PC-3 (cell line): Measurements from ENCODE around the gene RBM10. TPM values are rescaled to one million over a fixed set of nuclear protein-coding genes. Genes with fewer than 3 reads are reported as not detected.

ENCODE experiments used
- ATAC-seq: fragments of 200-7000 bp; cut with Tn5 transposase; 2 replicates; pipeline ENCODE4 v1.9.1; 2020; ENCODE audit warnings: mild to moderate bottlenecking, moderate library complexity
- BruUV-seq: library from RNA; stranded (reverse); fragments of 400-500 nt; replicated peaks from 2 replicates; lab custom pipeline; 2021; lab: Mats Ljungman, UMichigan
- CTCF ChIA-PET: fragments of 300-600 bp; sonication (Branson Sonifier 250); formaldehyde crosslinking; loops from one replicate; lab custom pipeline; 2022; ENCODE audit warnings: antibody characterized with exemption; lab: Charles Lee
- POLR2A ChIA-PET: fragments of 300-600 bp; sonication (Branson Sonifier 250); formaldehyde crosslinking; loops from one replicate; lab custom pipeline; 2022; ENCODE audit warnings: antibody characterized with exemption; ENCODE audit not compliant: unreplicated experiment; lab: Charles Lee
- DNase-seq: peaks from one replicate; pipeline ENCODE4 v3.0.0-alpha.2; 2015
- H2AFZ ChIP-seq: fragments of 300-600 bp; sonication (generic); 2 replicates; pipeline ENCODE4 v1.6.0; 2016; ENCODE audit warnings: antibody characterized with exemption, low read length
- H3F3A ChIP-seq: fragments of 300-600 bp; sonication (generic); one replicate; pipeline ENCODE4 v1.6.0; 2017; ENCODE audit warnings: antibody characterized with exemption, low read length, control low read depth, mild to moderate bottlenecking; ENCODE audit not compliant: unreplicated experiment
- H3K27ac ChIP-seq: fragments of 300-600 bp; sonication (generic); 2 replicates; pipeline ENCODE4 v1.5.1; 2016; ENCODE audit warnings: mild to moderate bottlenecking, low read length
- H3K27me3 ChIP-seq: fragments of 300-600 bp; sonication (generic); 2 replicates; pipeline ENCODE4 v1.6.1; 2016; ENCODE audit warnings: low read length, mixed read lengths
- H3K36me3 ChIP-seq: fragments of 300-600 bp; sonication (generic); 2 replicates; pipeline ENCODE4 v1.6.1; 2016; ENCODE audit warnings: low read depth, mixed run types, low read length, mixed read lengths
- H3K4me1 ChIP-seq: fragments of 300-600 bp; sonication (generic); 2 replicates; pipeline ENCODE4 v1.5.1; 2016; ENCODE audit warnings: low read length; ENCODE audit not compliant: insufficient read depth
- H3K4me2 ChIP-seq: fragments of 300-600 bp; sonication (generic); 2 replicates; pipeline ENCODE4 v1.6.0; 2016; ENCODE audit warnings: low read length
- H3K4me3 ChIP-seq: fragments of 300-600 bp; sonication (generic); 2 replicates; pipeline ENCODE4 v1.5.1; 2016; ENCODE audit warnings: mild to moderate bottlenecking, low read length, mixed read lengths
- H3K79me2 ChIP-seq: fragments of 300-600 bp; sonication (generic); 2 replicates; pipeline ENCODE4 v1.6.1; 2017; ENCODE audit warnings: low read length, mixed read lengths
- H3K9ac ChIP-seq: fragments of 300-600 bp; sonication (generic); 2 replicates; pipeline ENCODE4 v1.6.0; 2016; ENCODE audit warnings: mild to moderate bottlenecking, low read length
- H3K9me2 ChIP-seq: fragments of 300-600 bp; sonication (generic); replicated peaks from 2 replicates; pipeline ENCODE4 v1.6.1; 2016; ENCODE audit warnings: mixed run types, low read length, mixed read lengths
- H3K9me3 ChIP-seq: fragments of 300-600 bp; sonication (generic); 2 replicates; pipeline ENCODE4 v1.6.1; 2016; ENCODE audit warnings: low read length, mixed read lengths
- H4K20me1 ChIP-seq: fragments of 300-600 bp; sonication (generic); 2 replicates; pipeline ENCODE4 v1.6.1; 2016; ENCODE audit warnings: low read length, mixed read lengths
- CTCF ChIP-seq: fragments of 300-600 bp; sonication (generic); conservative IDR thresholded peaks from 2 replicates; pipeline ENCODE4 v1.5.1; 2017; ENCODE audit warnings: antibody characterized with exemption, low read depth, mild to moderate bottlenecking, low read length
- EZH2 ChIP-seq: fragments of 300-600 bp; sonication (generic); IDR thresholded peaks from one replicate; pipeline ENCODE4 v1.6.1; 2017; ENCODE audit warnings: antibody characterized with exemption, mild to moderate bottlenecking, low read length; ENCODE audit not compliant: unreplicated experiment
- EZH2phosphoT487 ChIP-seq: fragments of 300-600 bp; sonication (generic); IDR thresholded peaks from 2 replicates; pipeline ENCODE4 v1.6.1; 2018; ENCODE audit warnings: mild to moderate bottlenecking, antibody characterized with exemption, low read length, borderline replicate concordance
- intact Hi-C: fragments of 100-400 bp; cut with micrococcal nuclease; formaldehyde crosslinking; loops from 2 replicates; pipeline ENCODE4 v1.9.0; 2023
- total RNA-seq: library from RNA; depleted of rRNA; stranded (reverse); fragments of >200 nt; gene quantifications from 2 replicates; pipeline ENCODE4 v1.2.3, GENCODE V29; 2014

The RBM10 gene
- total RNA-seq, 1 experiment from 2014 or later, result 71.5 TPM

DNA sequence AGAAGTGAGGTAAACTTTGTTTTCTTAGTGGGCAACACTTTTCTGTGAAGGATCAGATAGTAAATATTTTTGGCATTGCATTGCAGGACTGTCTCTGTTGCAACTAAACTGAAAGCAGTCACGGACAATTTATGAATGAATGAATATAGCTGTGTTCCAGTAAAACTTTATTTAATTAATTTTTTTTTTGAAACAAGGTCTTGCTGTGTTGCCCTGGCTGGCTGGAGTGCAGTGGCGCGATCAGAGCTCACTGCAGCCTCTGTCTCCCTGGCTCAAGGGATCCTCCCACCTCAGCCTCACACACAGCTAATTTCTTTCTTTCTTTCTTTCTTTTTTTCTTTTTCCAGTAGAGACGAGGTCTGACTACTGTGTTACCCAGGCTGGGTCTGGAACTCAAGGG, 15.8 kb downstream of the RBM10 start:
- CTCF ChIA-PET, result no interaction called here
- Histone ChIP-seq H3K27me3 (no peaks in the 10 kb centered on the region), H3F3A (no peaks in the 10 kb centered on the region), H3K4me1 (no peaks in the 10 kb centered on the region), H3K79me2 (peaks cover 78% of the 10 kb centered on the region), H2AFZ (no peak overlapping the region), H3K4me3 (no peak overlapping the region), H3K9me2 (no peaks in the 10 kb centered on the region), H3K36me3 (no peaks in the 10 kb centered on the region; the same call in 1 of the 2 replicates), H3K4me2 (no peak overlapping the region), H3K9me3 (no peaks in the 10 kb centered on the region), H3K9ac (no peak overlapping the region), H3K27ac (no peak overlapping the region), H4K20me1 (no peaks in the 10 kb centered on the region)
- BruUV-seq, result no TSS peak
- ATAC-seq, result no peak
- intact Hi-C loops, result no loop called here
- TF ChIP-seq EZH2, result no peak
- TF ChIP-seq CTCF, result no peak
- TF ChIP-seq EZH2phosphoT487, result no peak
- POLR2A ChIA-PET, result no interaction called here
- no peak for DNase-seq

DNA sequence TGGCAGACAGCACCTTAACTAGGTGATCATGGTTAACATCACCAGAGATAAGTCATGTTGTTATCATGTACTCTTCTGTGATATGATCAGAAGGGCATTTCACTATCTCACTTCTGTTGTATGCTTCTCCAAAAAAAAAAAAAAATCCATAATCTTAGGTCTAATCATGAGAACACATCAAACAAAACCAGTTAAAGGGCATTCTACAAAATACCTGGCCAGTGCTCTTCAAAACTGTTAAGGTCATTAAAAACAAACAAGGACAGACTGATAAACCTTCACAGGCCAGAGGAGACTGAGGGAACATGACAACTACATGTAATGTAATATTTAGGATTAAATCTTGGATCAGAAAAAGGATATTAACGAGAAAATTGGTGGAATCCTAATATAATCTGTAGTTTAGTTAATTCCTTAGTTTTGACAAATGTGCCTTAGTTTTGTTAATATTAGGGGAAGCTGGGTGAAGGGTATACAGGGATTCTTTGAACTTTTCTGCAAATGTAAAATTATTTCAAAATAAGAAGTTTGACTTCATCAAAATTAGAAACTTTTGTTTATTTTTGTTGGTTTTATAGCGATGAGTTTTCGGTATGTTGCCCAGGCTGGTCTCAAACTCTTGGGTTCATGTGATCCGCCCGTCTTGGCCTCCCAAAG, 18.0 kb downstream of the RBM10 start:
- ChIA-PET POLR2A (no interaction called here), CTCF (no interaction called here)
- no peak for TF ChIP-seq EZH2
- no peak for TF ChIP-seq CTCF
- no peak for TF ChIP-seq EZH2phosphoT487
- no peaks in the 10 kb centered on the region for H3K9me2 ChIP-seq
- no peak for ATAC-seq
- no TSS peak for BruUV-seq
- H3K4me2 ChIP-seq, result no peak overlapping the region
- H3K4me1 ChIP-seq, result no peaks in the 10 kb centered on the region
- H3K9me3 ChIP-seq, result no peaks in the 10 kb centered on the region
- no peak for DNase-seq
- H3K27me3 ChIP-seq, result no peaks in the 10 kb centered on the region
- H3K27ac ChIP-seq, result no peak overlapping the region
- H3F3A ChIP-seq, result no peaks in the 10 kb centered on the region
- H3K9ac ChIP-seq, result no peak overlapping the region
- no peak overlapping the region for H3K4me3 ChIP-seq
- H3K36me3 ChIP-seq, result no peaks in the 10 kb centered on the region
- peaks cover 69% of the 10 kb centered on the region for H3K79me2 ChIP-seq
- intact Hi-C loops, result no loop called here
- H2AFZ ChIP-seq, result no peak overlapping the region
- no peaks in the 10 kb centered on the region for H4K20me1 ChIP-seq

DNA sequence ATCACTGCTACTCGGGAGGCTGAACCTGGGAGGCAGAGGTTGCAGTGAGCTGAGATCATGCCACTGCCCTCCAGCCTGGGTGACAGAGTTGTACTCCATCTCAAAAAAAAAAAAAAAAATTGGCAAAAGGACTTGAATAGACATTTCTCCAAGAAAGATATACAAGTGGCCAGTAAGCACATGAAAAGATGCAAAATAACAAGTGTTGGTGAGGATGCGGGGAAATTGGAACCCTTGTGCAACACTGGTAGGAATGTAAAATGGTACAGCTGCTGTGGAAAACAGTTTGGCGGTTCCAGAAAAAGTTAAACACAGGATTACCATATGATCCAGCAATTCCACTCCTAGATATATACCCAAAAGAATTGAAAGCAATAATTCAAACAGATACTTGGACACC, 19.4 kb downstream of the RBM10 start:
- TF ChIP-seq EZH2 (no peak), EZH2phosphoT487 (no peak), CTCF (no peak)
- Histone ChIP-seq H3K27me3 (no peaks in the 10 kb centered on the region), H3K4me1 (no peaks in the 10 kb centered on the region), H3F3A (no peaks in the 10 kb centered on the region), H3K9me2 (no peaks in the 10 kb centered on the region), H3K9ac (no peak overlapping the region), H3K9me3 (no peaks in the 10 kb centered on the region), H3K4me3 (no peak overlapping the region), H3K4me2 (no peak overlapping the region), H2AFZ (no peak overlapping the region), H3K79me2 (peaks cover 58% of the 10 kb centered on the region), H4K20me1 (no peaks in the 10 kb centered on the region), H3K36me3 (no peaks in the 10 kb centered on the region), H3K27ac (no peak overlapping the region)
- POLR2A ChIA-PET, result no interaction called here
- CTCF ChIA-PET, result no interaction called here
- BruUV-seq, result no TSS peak
- intact Hi-C loops, result no loop called here
- ATAC-seq (no peak), DNase-seq (no peak)
